Ishikawa (cell line): Measurements from ENCODE around the gene TELO2.
A peak's percentile ranks its signal among the peaks of the same experiment; 100 is the strongest.

ENCODE experiments used
- CEBPB ChIP-seq: IDR thresholded peaks from 2 replicates; pipeline ENCODE4 v1.6.1; 2012
- CREB1 ChIP-seq: IDR thresholded peaks from 2 replicates; pipeline ENCODE4 v1.6.1; 2012; ENCODE audit warnings: low read depth
- EGR1 ChIP-seq: IDR thresholded peaks from 2 replicates; pipeline ENCODE4 v1.6.1; 2012
- EP300 ChIP-seq: IDR thresholded peaks from 2 replicates; pipeline ENCODE4 v1.6.1; 2012; ENCODE audit warnings: borderline replicate concordance
- FOXM1 ChIP-seq: IDR thresholded peaks from 2 replicates; pipeline ENCODE4 v1.6.1; 2012; ENCODE audit warnings: low read depth, borderline replicate concordance
- NFIC ChIP-seq: IDR thresholded peaks from 2 replicates; pipeline ENCODE4 v1.6.1; 2012
- RAD21 ChIP-seq: IDR thresholded peaks from 2 replicates; pipeline ENCODE4 v1.6.1; 2012; ENCODE audit warnings: low read depth
- TAF1 ChIP-seq: IDR thresholded peaks from 2 replicates; pipeline ENCODE4 v1.6.1; 2012; ENCODE audit warnings: low read depth, mild to moderate bottlenecking
- TCF12 ChIP-seq: IDR thresholded peaks from 2 replicates; pipeline ENCODE4 v1.6.1; 2012; ENCODE audit warnings: low read depth
- TEAD4 ChIP-seq: IDR thresholded peaks from 2 replicates; pipeline ENCODE4 v1.6.1; 2012
- YY1 ChIP-seq: IDR thresholded peaks from 2 replicates; pipeline ENCODE4 v1.6.1; 2012; ENCODE audit warnings: low read depth
- ZBTB7A ChIP-seq: IDR thresholded peaks from 2 replicates; pipeline ENCODE4 v1.6.1; 2012; ENCODE audit warnings: low read depth
- TF ChIP-seq, protein P1 (sequence below): IDR thresholded peaks from 2 replicates; pipeline ENCODE4 v1.6.1; 2012
- TF ChIP-seq, protein P2 (sequence below): IDR thresholded peaks from 2 replicates; pipeline ENCODE4 v1.6.1; 2012
- TF ChIP-seq, protein P3 (sequence below): IDR thresholded peaks from 2 replicates; pipeline ENCODE4 v1.6.1; 2012; ENCODE audit warnings: low read depth, mild to moderate bottlenecking

The TELO2 gene

DNA sequence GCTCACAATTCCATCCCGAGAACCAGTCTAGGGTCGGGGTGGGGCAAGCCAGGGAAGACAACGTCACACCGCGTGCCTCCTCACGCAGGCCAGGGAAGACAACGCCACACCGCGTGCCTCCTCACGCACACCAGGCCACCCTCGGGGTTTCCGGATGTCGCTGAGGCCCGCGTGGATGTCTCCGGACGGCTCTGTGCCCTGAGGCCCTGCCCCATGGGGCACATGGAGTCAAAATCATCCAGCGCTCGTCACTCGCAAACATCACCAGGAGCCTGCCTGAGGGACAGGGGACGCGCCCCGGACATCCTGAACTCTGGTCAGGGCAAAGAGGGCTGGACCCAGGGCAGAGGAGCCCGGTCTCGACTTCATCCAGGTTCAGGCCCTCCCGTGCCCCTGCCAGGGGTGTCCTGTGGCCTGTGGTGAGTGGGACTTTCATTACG is 44.0 kb downstream of the TELO2 start:
- TF ChIP-seq EP300 = no peak
- TF ChIP-seq, protein P1, sequence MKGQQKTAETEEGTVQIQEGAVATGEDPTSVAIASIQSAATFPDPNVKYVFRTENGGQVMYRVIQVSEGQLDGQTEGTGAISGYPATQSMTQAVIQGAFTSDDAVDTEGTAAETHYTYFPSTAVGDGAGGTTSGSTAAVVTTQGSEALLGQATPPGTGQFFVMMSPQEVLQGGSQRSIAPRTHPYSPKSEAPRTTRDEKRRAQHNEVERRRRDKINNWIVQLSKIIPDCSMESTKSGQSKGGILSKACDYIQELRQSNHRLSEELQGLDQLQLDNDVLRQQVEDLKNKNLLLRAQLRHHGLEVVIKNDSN = no peak
- no peak for TF ChIP-seq EGR1
- TF ChIP-seq CREB1 = no peak
- TF ChIP-seq CEBPB = no peak
- TF ChIP-seq, protein P2, sequence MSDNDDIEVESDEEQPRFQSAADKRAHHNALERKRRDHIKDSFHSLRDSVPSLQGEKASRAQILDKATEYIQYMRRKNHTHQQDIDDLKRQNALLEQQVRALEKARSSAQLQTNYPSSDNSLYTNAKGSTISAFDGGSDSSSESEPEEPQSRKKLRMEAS = no peak
- no peak for TF ChIP-seq ZBTB7A
- no peak for TF ChIP-seq NFIC
- TF ChIP-seq FOXM1 = no peak
- no peak for TF ChIP-seq TCF12
- no peak for TF ChIP-seq YY1
- no peak for TF ChIP-seq TAF1
- TF ChIP-seq TEAD4 = no peak
- TF ChIP-seq, protein P3, sequence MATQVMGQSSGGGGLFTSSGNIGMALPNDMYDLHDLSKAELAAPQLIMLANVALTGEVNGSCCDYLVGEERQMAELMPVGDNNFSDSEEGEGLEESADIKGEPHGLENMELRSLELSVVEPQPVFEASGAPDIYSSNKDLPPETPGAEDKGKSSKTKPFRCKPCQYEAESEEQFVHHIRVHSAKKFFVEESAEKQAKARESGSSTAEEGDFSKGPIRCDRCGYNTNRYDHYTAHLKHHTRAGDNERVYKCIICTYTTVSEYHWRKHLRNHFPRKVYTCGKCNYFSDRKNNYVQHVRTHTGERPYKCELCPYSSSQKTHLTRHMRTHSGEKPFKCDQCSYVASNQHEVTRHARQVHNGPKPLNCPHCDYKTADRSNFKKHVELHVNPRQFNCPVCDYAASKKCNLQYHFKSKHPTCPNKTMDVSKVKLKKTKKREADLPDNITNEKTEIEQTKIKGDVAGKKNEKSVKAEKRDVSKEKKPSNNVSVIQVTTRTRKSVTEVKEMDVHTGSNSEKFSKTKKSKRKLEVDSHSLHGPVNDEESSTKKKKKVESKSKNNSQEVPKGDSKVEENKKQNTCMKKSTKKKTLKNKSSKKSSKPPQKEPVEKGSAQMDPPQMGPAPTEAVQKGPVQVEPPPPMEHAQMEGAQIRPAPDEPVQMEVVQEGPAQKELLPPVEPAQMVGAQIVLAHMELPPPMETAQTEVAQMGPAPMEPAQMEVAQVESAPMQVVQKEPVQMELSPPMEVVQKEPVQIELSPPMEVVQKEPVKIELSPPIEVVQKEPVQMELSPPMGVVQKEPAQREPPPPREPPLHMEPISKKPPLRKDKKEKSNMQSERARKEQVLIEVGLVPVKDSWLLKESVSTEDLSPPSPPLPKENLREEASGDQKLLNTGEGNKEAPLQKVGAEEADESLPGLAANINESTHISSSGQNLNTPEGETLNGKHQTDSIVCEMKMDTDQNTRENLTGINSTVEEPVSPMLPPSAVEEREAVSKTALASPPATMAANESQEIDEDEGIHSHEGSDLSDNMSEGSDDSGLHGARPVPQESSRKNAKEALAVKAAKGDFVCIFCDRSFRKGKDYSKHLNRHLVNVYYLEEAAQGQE = no peak
- TF ChIP-seq RAD21 = no peak

DNA sequence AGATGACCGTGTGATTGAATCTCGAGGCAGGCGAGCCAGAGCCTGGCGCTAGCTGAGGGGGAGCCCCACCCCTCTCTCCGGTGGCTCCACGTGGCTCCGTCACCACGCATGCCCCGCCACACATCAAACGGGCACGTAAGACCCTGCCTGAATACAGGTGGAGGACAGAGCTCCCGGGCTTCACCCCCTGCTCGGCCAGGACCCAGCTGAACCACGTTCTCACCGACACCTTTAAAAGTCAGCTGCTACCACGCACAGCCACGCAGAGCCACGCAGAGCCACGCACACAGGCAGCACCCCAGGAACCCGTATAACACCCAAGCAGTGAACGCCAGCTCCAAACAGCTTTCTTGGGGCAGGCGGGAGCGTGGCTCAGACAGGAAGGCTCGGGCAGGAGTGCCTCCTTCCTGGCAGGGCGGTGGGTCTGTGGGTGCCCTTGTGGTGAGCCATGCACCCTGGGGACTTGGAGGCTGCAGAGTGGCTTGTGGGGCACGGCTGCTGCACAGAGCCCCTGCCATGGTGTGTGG is 44.7 kb downstream of the TELO2 start:
- TF ChIP-seq, protein P3 = no peak
- no peak for TF ChIP-seq CREB1
- no peak for TF ChIP-seq YY1
- TF ChIP-seq, protein P1 = no peak
- TF ChIP-seq TCF12 = no peak
- no peak for TF ChIP-seq FOXM1
- no peak for TF ChIP-seq RAD21
- TF ChIP-seq, protein P2 = no peak
- TF ChIP-seq TEAD4 = no peak
- no peak for TF ChIP-seq ZBTB7A
- no peak for TF ChIP-seq EP300

DNA sequence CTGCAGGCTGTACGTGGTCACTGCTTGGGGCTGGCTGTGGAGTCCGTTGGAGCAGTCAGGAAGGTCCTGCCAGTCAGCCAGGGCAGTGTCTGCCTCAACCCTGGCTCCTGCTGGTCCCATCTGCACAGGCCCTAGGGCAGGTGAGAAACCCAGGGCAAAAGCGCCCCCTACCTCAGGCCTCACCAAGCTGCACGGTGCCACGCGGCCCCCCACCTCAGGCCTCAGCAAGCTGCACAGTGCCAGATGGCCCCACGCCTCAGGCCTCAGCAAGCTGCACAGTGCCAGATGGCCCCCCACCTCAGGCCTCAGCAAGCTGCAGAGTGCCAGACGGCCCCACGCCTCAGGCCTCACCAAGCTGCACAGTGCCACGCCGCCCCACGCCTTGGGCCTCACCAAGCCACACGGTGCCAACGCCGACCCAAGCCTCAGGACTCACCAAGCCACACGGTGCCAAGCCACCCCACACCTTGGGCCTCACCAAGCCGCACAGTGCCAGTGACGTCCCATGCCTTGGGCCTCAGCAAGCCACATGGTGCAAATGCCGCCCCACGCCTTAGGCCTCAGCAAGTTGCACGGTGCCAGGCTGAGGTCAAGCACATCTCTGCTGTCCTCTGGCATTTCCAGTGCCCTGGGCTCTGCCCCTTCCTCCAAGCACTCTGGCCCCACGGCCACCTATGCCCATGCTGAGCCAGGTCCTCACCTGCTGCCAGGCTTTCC is 45.8 kb downstream of the TELO2 start:
- TF ChIP-seq CREB1 = no peak
- peak; percentile 45; the same call in 1 of the 2 replicates for TF ChIP-seq RAD21

DNA sequence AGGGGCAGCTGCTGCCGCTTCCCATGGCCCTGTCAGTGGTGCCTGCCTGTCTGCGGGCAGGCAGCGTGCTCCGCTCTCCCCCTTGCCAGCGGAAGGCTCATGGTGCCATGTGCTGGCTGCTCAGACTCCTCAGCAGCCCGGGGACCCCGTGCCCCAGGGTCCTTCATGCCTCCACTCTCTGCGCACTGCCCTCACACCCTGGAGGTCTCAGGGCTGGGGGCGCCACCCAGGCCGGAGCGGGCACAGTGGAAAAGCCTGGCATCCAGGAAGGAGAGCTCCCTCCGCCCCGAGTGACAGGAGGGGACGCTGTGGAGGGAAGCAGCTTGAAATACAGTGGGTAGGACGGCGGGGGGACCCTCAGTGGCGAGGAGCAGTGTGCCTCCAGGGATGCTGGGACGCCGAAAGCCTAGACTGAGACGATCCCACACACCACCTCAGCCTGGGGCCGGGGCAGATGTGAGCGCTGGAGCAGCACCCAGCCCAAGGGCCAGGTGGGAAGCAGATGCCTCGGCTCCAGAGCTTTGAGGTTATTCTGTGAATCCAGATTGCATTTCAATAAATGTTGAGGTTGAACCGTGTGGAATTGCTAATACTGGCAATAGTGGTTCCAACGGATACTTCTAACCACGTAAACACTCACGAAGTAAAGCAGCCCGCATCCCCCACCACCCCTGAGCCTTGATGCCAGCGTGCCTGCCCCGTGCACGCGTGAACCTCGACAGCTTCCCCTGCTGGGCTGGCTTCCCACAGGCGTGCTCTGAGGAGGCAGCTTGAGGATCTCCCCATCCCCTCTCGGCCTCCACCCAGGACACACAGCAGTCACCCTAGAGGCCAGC is 46.8 kb downstream of the TELO2 start:
- TF ChIP-seq TCF12 (no peak), CREB1 (no peak), TEAD4 (no peak), TAF1 (no peak), ZBTB7A (no peak), NFIC (no peak), CEBPB (no peak), FOXM1 (no peak), EGR1 (no peak), RAD21 (no peak), EP300 (no peak)
- TF ChIP-seq, protein P2 = no peak
- TF ChIP-seq, protein P3 = no peak
